Pons (tissue), 1 donor: ENCODE data around the gene SLC30A2.
A peak's percentile ranks its signal among the peaks of the same experiment; 100 is the strongest.
"Not testable (repeated sequence)": the region's sequence is repeated elsewhere in the genome, so short reads cannot be mapped to it uniquely, and the experiment has no call there.

Experiments used
- DNase-seq: peaks from one replicate; pipeline ENCODE4 v3.0.0-alpha.2; 2016; ENCODE audit warnings: low spot score

The SLC30A2 gene

GRCh38 chr1:26045722-26046245 is at the start of gene SLC30A2:
TSS of gene SLC30A2 (minus strand) at chr1:26046118. CDS start at chr1:26045896, 222 bp downstream.
- no peak for DNase-seq

GRCh38 chr1:26094677-26095383 is 48.9 kb upstream of the SLC30A2 start:
- no peak for DNase-seq

DNA sequence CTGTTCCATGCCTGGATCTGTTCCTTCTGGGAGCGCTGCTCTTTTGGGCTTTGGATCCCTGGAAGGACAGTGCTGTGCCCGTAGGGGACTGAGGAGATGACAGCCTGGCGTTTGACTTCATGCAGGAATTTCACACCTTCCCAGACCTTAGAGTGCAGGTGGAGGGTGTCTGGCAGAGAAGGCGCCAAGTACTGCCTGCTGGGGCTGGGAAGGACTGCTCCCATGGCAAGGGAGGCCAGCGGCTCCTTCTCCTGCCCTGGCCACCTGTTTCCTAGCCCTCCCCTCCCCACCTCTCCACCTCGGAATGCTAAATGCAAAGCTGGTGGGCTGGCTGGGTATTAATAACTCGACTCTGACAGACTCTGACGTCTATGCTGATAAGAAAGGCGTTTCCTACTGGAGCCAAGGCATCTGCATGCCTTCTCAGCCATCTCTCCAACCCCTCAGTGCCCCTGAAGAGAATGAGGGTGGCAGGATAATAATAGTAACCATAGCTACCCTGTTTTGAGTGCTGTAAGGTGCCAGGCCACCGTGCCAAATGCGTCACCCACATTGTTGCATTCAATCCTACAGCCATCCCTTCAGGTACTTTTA is 48.3 kb upstream of the SLC30A2 start:
- no peak for DNase-seq

DNA sequence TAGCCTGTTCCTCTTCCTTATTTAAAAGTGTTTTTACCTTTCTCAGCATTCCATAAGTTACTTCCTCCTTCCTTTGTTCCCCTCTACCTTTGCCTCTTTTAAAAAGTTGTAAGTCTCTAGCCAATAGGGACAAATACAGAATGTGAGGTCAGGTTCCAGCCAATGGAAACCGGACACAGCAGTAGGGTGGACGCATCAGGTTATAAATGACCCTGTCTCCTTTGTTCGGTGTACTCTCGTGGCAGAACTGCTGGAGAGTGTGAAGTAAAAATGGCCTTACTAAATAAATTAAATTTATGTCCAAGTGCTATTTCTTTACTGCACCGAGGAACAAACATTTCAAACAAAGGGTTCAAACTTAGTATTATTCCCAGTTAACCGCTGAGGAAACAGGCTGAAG is 47.7 kb upstream of the SLC30A2 start:
- not testable (repeated sequence) for DNase-seq

DNA sequence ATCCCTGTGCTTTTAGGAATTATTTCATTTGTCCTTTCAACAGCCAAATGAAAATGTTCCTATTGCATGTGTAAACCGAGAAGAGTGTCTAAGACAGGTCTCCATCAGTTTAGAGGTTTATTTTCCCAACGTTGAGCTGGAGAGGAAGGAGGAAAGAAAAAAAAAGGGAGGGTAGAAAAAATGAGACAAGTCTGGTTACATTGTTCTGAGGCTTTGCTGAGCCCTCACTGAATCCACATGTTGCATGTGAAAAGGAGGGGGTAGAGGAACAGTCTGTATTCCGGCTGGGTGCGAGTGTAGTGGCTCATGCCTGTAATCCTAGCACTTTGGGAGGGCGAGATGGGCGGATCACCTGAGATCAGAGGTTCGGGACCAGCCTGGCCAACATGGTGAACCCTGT is 46.5 kb upstream of the SLC30A2 start:
- no peak for DNase-seq

GRCh38 chr1:26090893-26091292 is 45.0 kb upstream of the SLC30A2 start:
- DNase-seq: no peak

- DNase-seq: no peak
Measured at GRCh38 chr1:26089125-26089524, 43.2 kb upstream of the SLC30A2 start.

- no peak for DNase-seq
Measured at GRCh38 chr1:26084844-26085243, 38.9 kb upstream of the SLC30A2 start.

- peak; percentile 9 for DNase-seq
Measured at GRCh38 chr1:26084091-26084561, 38.2 kb upstream of the SLC30A2 start.

- DNase-seq: no peak
Measured at GRCh38 chr1:26083208-26083607, 37.3 kb upstream of the SLC30A2 start.

DNA sequence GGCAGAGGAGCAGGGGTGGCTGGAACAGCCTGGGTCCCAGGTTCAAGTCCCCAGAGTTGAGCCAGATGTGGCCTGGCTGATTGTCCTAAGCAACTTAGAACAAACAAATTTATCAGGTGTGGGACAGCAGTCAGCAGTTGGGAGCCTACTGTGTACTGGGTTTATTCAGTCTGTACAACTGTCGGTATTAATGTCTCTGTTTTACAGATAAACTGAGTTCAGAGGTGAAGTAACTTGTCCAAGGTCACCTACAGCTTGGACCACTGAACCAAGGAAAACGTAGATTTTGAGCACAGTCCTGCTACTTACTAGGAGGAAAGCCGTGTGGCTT is 36.1 kb upstream of the SLC30A2 start:
- no peak for DNase-seq

- DNase-seq: no peak
Measured at GRCh38 chr1:26081267-26082019, 35.5 kb upstream of the SLC30A2 start.

DNA sequence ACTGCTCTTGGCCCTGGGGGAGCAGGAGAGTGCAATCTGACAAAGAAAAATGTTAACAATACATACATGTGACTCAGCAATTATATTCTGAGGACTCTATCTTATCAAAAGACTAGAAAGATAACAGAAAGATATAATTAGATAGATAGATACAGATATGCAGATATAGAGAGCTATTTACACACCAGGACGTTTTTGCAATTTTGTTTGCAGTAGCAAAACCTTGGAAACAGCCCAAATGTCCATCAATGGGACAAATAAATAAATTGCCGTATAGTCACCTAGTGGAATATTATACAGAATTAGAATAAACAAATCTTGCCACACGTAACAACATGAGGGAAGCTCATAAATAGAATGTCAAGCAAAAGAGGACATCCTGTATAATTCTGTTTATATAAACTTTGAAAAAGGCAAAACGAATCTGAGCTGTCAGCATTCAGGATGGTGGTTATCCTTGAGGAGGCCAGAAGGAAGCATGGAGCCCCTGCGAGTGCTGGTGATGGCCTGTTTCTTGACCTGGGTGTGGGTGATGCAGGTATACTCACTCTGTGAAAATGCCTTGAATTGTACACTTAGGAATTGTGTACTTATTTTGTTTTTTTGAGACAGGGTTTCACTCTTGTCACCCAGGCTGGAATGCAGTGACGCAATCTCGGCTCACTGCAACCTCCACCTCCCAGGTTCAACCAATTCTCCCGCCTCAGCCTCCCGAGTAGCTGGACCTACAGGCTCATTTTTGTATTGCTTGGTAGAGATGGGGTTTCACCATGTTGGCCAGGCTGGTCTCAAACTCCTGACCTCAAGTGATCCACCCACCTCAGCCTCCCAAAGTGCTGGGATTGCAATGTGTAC is 34.3 kb upstream of the SLC30A2 start:
- DNase-seq: no peak

- no peak for DNase-seq
Measured at GRCh38 chr1:26079178-26079563, 33.3 kb upstream of the SLC30A2 start.

DNA sequence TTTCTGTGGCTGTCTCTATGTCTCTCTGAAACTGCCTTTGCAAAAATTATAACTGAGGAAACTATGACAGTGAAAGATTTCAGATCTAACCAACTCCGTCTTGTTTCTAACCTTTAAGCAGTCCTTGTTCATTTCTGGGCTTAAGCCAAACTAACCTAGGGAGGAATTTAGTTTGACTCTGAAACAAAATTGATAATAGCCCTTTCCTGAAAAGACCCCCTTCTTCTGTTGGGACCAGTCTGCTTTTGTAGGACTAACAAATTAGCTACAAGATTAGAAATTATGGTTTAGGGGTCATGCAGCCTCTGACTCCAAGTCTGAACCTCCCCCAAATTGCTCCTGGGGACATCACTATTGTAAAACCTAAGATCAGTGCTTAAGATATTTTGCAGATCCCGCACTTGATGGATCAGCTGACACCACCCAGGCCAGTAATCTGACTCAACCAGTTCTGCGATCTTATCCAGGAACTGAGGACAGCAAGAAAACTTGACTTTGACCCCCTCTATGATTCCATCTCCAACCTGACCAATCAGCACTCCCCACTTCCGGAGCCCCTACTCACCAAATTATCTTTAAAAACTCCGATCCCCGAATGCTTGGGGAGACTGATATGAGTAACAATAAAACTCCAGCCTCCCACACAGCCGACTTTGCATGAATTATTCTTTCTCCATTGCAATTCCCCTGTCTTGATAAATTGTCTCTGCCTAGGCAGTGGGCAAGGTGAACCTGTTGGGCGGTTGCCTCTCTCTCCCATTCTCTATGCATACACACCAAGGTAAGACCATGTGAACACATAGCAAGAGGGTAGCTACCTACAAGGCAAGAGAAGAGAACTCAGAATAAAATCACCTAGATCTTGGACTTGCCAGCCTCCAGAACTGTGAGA is 32.6 kb upstream of the SLC30A2 start:
- no peak for DNase-seq

GRCh38 chr1:26077524-26077923 is 31.6 kb upstream of the SLC30A2 start:
- DNase-seq: no peak

- DNase-seq: no peak
Measured at GRCh38 chr1:26075421-26076144, 29.7 kb upstream of the SLC30A2 start.

GRCh38 chr1:26072305-26072704 is 26.4 kb upstream of the SLC30A2 start:
- DNase-seq: no peak

- DNase-seq: no peak
Measured at GRCh38 chr1:26070963-26071342, 25.0 kb upstream of the SLC30A2 start.

DNA sequence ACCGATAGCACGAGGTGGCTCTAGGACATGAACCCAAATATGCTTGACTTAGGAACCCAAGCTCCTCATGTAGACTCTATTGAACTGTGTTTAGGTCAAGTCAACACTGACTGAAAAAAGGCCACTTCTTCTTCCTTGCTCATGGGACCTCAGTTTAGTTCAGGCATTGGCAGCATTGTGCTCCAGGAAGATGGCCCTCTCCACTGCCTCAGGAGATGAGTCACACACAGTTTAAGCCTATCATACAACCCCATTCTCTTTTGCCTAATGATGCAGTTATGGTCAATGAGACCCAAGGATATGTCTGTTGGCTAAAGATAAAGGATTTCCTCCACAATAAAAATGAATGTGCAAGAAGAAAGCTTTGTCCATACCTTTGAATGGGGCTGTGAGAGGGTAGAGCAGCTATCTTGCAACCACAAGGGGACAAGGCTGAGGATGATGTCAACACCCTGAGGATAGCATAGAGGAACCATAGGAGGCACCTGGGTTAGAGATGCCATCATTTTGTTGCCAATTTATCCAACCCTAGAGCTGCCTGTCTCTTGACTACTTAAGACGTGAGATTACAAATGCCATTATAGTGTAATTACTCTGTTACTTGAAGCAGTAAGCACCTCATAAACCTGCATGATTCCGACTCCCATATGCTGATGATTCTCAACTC is 24.5 kb upstream of the SLC30A2 start:
- DNase-seq: no peak
